GM23338 (cell line): ENCODE data around the gene STAM2.

Experiments
- CTCF ChIP-seq, 2 experiments: fragments of 200-600 bp in 1 of 2; sonication (generic) in 1 of 2; conservative IDR thresholded peaks; 2 replicates each; pipeline versions ENCODE4 v1.5.1 to v1.6.1; 2016 to 2017; ENCODE audit warnings: antibody characterized with exemption in 2 of 2, low read depth in 2 of 2, mild to moderate bottlenecking in 2 of 2, moderate library complexity in 1 of 2
- TF ChIP-seq, protein P1 (sequence below): IDR thresholded peaks from one replicate; pipeline ENCODE4 v1.6.1; 2018; ENCODE audit warnings: antibody characterized with exemption; ENCODE audit not compliant: unreplicated experiment

GRCh38 chr2:152078023-152078422 lies 97.5 kb downstream of the STAM2 start:
- TF ChIP-seq, protein P1, sequence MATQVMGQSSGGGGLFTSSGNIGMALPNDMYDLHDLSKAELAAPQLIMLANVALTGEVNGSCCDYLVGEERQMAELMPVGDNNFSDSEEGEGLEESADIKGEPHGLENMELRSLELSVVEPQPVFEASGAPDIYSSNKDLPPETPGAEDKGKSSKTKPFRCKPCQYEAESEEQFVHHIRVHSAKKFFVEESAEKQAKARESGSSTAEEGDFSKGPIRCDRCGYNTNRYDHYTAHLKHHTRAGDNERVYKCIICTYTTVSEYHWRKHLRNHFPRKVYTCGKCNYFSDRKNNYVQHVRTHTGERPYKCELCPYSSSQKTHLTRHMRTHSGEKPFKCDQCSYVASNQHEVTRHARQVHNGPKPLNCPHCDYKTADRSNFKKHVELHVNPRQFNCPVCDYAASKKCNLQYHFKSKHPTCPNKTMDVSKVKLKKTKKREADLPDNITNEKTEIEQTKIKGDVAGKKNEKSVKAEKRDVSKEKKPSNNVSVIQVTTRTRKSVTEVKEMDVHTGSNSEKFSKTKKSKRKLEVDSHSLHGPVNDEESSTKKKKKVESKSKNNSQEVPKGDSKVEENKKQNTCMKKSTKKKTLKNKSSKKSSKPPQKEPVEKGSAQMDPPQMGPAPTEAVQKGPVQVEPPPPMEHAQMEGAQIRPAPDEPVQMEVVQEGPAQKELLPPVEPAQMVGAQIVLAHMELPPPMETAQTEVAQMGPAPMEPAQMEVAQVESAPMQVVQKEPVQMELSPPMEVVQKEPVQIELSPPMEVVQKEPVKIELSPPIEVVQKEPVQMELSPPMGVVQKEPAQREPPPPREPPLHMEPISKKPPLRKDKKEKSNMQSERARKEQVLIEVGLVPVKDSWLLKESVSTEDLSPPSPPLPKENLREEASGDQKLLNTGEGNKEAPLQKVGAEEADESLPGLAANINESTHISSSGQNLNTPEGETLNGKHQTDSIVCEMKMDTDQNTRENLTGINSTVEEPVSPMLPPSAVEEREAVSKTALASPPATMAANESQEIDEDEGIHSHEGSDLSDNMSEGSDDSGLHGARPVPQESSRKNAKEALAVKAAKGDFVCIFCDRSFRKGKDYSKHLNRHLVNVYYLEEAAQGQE: no peak
- TF ChIP-seq CTCF (conservative IDR thresholded peaks at IDR 0.05; ENCODE audit: low read depth in 2 of 2): no peak
